ENCODE results near the gene XRCC1. TPM values are rescaled to one million over a fixed set of nuclear protein-coding genes. Genes with fewer than 3 reads are reported as not detected.

XRCC1 gene
- total RNA-seq, 6 experiments from 2014 or later = 16.2 to 29.8 (median 27.1) TPM

- no peak overlapping the region for H3K4me3 Mint-ChIP-seq
- no peak overlapping the region for H3K27ac Mint-ChIP-seq
- DNase-seq = no peak
- peaks cover 10% of the 10 kb centered on the region for H3K4me1 Mint-ChIP-seq (ENCODE audit: low read depth)
- TF ChIP-seq, protein P1, sequence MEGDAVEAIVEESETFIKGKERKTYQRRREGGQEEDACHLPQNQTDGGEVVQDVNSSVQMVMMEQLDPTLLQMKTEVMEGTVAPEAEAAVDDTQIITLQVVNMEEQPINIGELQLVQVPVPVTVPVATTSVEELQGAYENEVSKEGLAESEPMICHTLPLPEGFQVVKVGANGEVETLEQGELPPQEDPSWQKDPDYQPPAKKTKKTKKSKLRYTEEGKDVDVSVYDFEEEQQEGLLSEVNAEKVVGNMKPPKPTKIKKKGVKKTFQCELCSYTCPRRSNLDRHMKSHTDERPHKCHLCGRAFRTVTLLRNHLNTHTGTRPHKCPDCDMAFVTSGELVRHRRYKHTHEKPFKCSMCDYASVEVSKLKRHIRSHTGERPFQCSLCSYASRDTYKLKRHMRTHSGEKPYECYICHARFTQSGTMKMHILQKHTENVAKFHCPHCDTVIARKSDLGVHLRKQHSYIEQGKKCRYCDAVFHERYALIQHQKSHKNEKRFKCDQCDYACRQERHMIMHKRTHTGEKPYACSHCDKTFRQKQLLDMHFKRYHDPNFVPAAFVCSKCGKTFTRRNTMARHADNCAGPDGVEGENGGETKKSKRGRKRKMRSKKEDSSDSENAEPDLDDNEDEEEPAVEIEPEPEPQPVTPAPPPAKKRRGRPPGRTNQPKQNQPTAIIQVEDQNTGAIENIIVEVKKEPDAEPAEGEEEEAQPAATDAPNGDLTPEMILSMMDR (IDR thresholded peaks at IDR 0.05) = no peak
- no peaks in the 10 kb centered on the region for H3K9me3 Mint-ChIP-seq
- H3K27me3 Mint-ChIP-seq (ENCODE audit: insufficient read depth) = peaks cover 1% of the 10 kb centered on the region; the same call in 1 of the 2 replicates
- H3K36me3 Mint-ChIP-seq (ENCODE audit: low read depth) = peaks cover 27% of the 10 kb centered on the region
Measured at GRCh38 chr19:43538922-43539321, 36.4 kb downstream of the XRCC1 start.

DNA sequence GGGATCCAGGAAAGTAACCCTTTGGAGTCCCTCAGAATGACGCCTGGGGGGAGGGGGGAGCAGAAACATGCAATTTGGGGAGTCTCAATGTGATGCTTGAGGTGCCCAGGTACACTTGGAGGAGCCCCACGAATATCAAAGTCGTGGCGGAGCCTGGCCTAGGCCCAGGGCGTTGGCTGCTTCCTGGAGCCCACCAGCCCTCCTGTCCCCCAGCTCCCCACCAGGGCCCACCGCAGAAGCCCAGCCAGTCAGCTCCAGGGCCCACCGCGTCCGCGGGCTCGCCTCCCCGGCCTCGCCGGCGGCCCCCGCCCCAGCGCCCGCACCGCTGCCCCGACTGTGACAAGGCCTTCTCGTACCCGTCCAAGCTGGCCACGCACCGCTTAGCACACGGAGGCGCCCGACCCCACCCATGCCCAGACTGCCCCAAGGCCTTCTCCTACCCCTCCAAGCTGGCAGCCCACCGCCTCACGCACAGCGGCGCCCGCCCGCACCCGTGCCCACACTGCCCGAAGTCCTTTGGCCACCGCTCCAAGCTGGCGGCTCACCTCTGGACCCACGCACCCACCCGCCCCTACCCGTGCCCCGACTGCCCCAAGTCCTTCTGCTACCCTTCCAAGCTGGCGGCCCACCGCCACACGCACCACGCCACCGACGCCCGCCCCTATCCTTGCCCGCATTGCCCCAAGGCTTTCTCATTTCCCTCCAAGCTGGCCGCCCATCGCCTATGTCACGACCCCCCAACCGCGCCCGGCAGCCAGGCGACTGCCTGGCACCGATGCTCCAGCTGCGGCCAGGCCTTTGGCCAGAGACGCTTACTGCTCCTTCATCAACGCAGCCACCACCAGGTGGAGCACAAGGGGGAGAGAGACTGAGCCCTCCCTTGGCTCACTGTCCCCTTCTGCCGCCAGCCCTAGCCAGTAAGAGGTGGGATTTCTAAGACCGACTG lies 40.2 kb downstream of the XRCC1 start:
- Mint-ChIP-seq H3K4me3 (peak overlapping the region; percentile 91; the same call in 1 of the 2 replicates), H3K4me1 (ENCODE audit: low read depth) (peaks cover 26% of the 10 kb centered on the region), H3K27me3 (ENCODE audit: insufficient read depth) (no peaks in the 10 kb centered on the region; the same call in 1 of the 2 replicates), H3K27ac (peak overlapping the region; percentile 91; the same call in 1 of the 2 replicates), H3K36me3 (ENCODE audit: low read depth) (peaks cover 16% of the 10 kb centered on the region), H3K9me3 (no peaks in the 10 kb centered on the region)
- peak; percentile 19 for DNase-seq
- TF ChIP-seq, protein P1 (IDR thresholded peaks at IDR 0.05) = peak; percentile 78

GRCh38 chr19:43534305-43534815 lies 41.0 kb downstream of the XRCC1 start:
- H3K27me3 Mint-ChIP-seq (ENCODE audit: insufficient read depth) = peaks cover 2% of the 10 kb centered on the region

DNA sequence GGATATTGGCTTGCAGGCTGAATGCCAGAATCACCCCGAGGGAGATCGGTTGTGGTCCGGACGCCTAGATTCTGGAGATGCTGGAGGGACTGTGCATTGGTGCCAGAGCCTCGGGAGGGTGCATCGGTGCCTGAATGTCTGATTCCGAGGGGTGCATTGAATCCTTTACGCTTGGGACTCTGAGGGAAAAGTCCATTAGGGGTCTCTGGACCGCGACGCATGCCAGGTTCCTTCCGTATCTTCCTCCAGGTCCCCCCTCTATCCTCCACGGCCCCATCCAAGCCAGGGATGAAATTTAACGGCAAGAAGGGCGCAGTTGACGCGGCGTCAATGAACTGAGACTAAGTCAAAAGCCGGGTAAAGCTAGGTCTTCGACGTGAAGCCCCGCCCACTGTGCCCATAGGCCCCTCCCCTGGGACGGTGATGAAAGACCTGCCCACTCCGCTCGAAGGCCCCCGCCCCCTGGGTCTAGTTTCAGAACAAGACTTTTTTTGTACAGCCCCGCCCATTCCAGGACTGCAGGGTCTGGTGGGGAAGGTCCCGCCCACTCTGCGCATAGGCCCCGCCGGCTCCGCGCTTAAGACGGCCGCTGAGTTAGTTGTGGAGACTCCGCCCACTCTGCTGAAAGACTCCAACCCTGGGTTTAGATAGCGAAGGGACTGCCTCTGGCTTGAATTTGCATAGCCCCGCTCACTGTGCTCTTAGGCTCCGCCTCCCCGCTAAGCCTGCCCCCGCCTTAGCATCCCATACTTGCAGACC lies 41.6 kb downstream of the XRCC1 start:
- TF ChIP-seq, protein P1 (IDR thresholded peaks at IDR 0.05) = no peak
- H3K9me3 Mint-ChIP-seq = no peaks in the 10 kb centered on the region
- peaks cover 34% of the 10 kb centered on the region for H3K4me1 Mint-ChIP-seq (ENCODE audit: low read depth)

More at GRCh38 chr19:43534305-43534815, 41.0 kb downstream of the XRCC1 start:
- TF ChIP-seq, protein P1 (IDR thresholded peaks at IDR 0.05) = no peak
- peak overlapping the region; percentile 91 for H3K27ac Mint-ChIP-seq
- H3K4me3 Mint-ChIP-seq = peak overlapping the region; percentile 91
- DNase-seq = no peak
- peaks cover 33% of the 10 kb centered on the region for H3K4me1 Mint-ChIP-seq (ENCODE audit: low read depth)
- H3K36me3 Mint-ChIP-seq (ENCODE audit: low read depth) = peaks cover 11% of the 10 kb centered on the region
- no peaks in the 10 kb centered on the region for H3K9me3 Mint-ChIP-seq

DNA sequence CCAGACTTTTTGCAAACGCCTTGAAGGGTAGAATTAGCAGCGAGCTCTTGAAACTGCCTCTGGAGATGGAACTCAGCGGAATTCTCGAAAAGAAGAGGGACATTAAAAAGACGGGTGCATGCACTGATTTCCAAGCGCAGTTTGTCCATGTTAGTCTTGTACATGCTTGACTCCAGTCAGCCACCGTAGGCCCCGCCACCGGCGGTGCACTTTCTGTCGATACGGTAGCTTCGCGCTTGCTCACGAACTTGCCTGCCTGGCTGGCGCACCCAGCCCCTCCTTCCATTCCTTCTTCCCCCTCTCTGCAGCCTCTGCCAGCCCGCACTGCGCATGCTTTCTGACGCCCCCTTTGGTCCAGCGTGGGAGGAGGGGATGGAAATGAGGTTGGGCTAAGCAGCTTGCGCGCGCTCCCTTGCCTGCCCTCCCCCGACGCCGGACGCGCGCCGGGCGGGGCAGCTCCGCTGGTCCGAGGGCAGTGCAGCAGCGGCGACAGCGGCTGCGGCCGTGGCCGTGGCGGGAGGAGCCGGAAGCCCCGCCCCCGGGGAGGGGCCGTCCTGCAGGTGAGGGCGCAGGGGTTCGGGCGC lies 42.3 kb downstream of the XRCC1 start, which contains the start of gene ZNF575:
Gene ZNF575 (plus strand): TSS at position 227 of the 584 bp plus-strand sequence. CDS start 1,235 bp downstream, outside the sequence.
- peak; percentile 90 for DNase-seq
- peaks cover 6% of the 10 kb centered on the region; the same call in 1 of the 2 replicates for H3K36me3 Mint-ChIP-seq (ENCODE audit: low read depth)
- TF ChIP-seq, protein P1 (IDR thresholded peaks at IDR 0.05) = peak; percentile 23; the same call in 1 of the 2 replicates
- H3K4me3 Mint-ChIP-seq = peak within 1 kb of the TSS; percentile 91
- H3K27ac Mint-ChIP-seq = peak within 1 kb of the TSS; percentile 91
- no peaks in the 10 kb centered on the region for H3K9me3 Mint-ChIP-seq
- peaks cover 2% of the 10 kb centered on the region for H3K27me3 Mint-ChIP-seq (ENCODE audit: insufficient read depth)
- peaks cover 38% of the 10 kb centered on the region for H3K4me1 Mint-ChIP-seq (ENCODE audit: low read depth)

More for the DNA sequence above, 41.6 kb downstream of the XRCC1 start:
- Mint-ChIP-seq H3K4me3 (peak overlapping the region; percentile 91), H3K27me3 (ENCODE audit: insufficient read depth) (peaks cover 2% of the 10 kb centered on the region), H3K27ac (peak overlapping the region; percentile 91), H3K36me3 (ENCODE audit: low read depth) (peaks cover 6% of the 10 kb centered on the region; the same call in 1 of the 2 replicates)
- DNase-seq = peak; percentile 99
